Measurements from ENCODE around the gene MAST2.

- TF ChIP-seq, protein P1, sequence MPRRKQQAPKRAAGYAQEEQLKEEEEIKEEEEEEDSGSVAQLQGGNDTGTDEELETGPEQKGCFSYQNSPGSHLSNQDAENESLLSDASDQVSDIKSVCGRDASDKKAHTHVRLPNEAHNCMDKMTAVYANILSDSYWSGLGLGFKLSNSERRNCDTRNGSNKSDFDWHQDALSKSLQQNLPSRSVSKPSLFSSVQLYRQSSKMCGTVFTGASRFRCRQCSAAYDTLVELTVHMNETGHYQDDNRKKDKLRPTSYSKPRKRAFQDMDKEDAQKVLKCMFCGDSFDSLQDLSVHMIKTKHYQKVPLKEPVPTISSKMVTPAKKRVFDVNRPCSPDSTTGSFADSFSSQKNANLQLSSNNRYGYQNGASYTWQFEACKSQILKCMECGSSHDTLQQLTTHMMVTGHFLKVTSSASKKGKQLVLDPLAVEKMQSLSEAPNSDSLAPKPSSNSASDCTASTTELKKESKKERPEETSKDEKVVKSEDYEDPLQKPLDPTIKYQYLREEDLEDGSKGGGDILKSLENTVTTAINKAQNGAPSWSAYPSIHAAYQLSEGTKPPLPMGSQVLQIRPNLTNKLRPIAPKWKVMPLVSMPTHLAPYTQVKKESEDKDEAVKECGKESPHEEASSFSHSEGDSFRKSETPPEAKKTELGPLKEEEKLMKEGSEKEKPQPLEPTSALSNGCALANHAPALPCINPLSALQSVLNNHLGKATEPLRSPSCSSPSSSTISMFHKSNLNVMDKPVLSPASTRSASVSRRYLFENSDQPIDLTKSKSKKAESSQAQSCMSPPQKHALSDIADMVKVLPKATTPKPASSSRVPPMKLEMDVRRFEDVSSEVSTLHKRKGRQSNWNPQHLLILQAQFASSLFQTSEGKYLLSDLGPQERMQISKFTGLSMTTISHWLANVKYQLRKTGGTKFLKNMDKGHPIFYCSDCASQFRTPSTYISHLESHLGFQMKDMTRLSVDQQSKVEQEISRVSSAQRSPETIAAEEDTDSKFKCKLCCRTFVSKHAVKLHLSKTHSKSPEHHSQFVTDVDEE (CRISPR knock-in tag; IDR thresholded peaks at IDR 0.05): no peak
- TF ChIP-seq SNAI2 (CRISPR knock-in tag; IDR thresholded peaks at IDR 0.05) (no peak), ZNF565 (CRISPR knock-in tag; conservative IDR thresholded peaks at IDR 0.05; ENCODE audit: low read depth) (no peak), ZNF8 (CRISPR knock-in tag; IDR thresholded peaks at IDR 0.05) (no peak), ZFP30 (CRISPR knock-in tag; IDR thresholded peaks at IDR 0.05) (no peak), PATZ1 (CRISPR knock-in tag; IDR thresholded peaks at IDR 0.05; ENCODE audit: borderline replicate concordance) (no peak), GLIS3 (CRISPR knock-in tag; IDR thresholded peaks at IDR 0.05) (no peak), RARB (CRISPR knock-in tag; IDR thresholded peaks at IDR 0.05) (no peak), ISL1 (CRISPR knock-in tag; IDR thresholded peaks at IDR 0.05) (no peak), PPARA (CRISPR knock-in tag; IDR thresholded peaks at IDR 0.05; ENCODE audit: borderline replicate concordance) (no peak), CREB5 (CRISPR knock-in tag; IDR thresholded peaks at IDR 0.05; ENCODE audit: low read depth) (no peak)
These were observed 72.7 kb downstream of the MAST2 start for GRCh38 chr1:45876000-45876617.

Measured in SK-N-SH treated with all-trans-retinoic acid at 6 μM for 48 hours (cell line).